HG03565 (cell line): ENCODE measurements around the gene ZNF493.

ENCODE experiments used
- ATAC-seq: cut with Tn5 transposase; IDR thresholded peaks from one replicate; pipeline ENCODE4 v1.9.1; 2021; ENCODE audit warnings: mild to moderate bottlenecking, moderate library complexity; ENCODE audit not compliant: unreplicated experiment

ZNF493 gene

GRCh38 chr19:21462540-21462939 lies 65.6 kb downstream of the ZNF493 start:
- no peak for ATAC-seq

GRCh38 chr19:21463449-21464105 lies 66.6 kb downstream of the ZNF493 start:
- peak; percentile 59 for ATAC-seq

- ATAC-seq = no peak
These were observed 69.7 kb downstream of the ZNF493 start for GRCh38 chr19:21466627-21467026.

- no peak for ATAC-seq
These were observed 71.9 kb downstream of the ZNF493 start for GRCh38 chr19:21468791-21469190.

- ATAC-seq = no peak
These were observed 75.6 kb downstream of the ZNF493 start for GRCh38 chr19:21472507-21472906.

GRCh38 chr19:21474671-21475181 lies 77.8 kb downstream of the ZNF493 start:
- ATAC-seq = no peak
